SJCRH30 (cell line): ENCODE data around the gene CEBPB. TPM values are rescaled to one million over a fixed set of nuclear protein-coding genes. Genes with fewer than 3 reads are reported as not detected.

Experiments used
- DNase-seq, 2 experiments: peaks; one replicate each; pipeline ENCODE4 v3.0.0-alpha.2; 2015 to 2020
- H3K27ac ChIP-seq: fragments of 250-450 bp; sonication (Bioruptor Pico); 2 replicates; pipeline ENCODE4 v1.5.1; 2020; ENCODE audit warnings: mild to moderate bottlenecking, moderate library complexity
- H3K27me3 ChIP-seq: fragments of 250-450 bp; sonication (Bioruptor Pico); 2 replicates; pipeline ENCODE4 v1.5.1; 2020; ENCODE audit warnings: mild to moderate bottlenecking, moderate library complexity
- H3K36me3 ChIP-seq: fragments of 250-450 bp; sonication (Bioruptor Pico); 2 replicates; pipeline ENCODE4 v1.5.1; 2020; ENCODE audit warnings: mild to moderate bottlenecking, moderate library complexity
- H3K4me1 ChIP-seq: fragments of 250-450 bp; sonication (Bioruptor Pico); 2 replicates; pipeline ENCODE4 v1.5.1; 2020; ENCODE audit warnings: mild to moderate bottlenecking, moderate library complexity
- H3K4me3 ChIP-seq: fragments of 250-450 bp; sonication (Bioruptor Pico); 2 replicates; pipeline ENCODE4 v1.5.1; 2020; ENCODE audit warnings: mild to moderate bottlenecking, moderate library complexity
- H3K9me3 ChIP-seq: fragments of 250-450 bp; sonication (Bioruptor Pico); replicated peaks from 2 replicates; pipeline ENCODE4 v1.5.1; 2020; ENCODE audit warnings: mild to moderate bottlenecking, moderate library complexity
- total RNA-seq: library from RNA; depleted of rRNA; stranded (reverse); fragments of >200 nt; shearing (Covaris generic); gene quantifications from 2 replicates; pipeline ENCODE4 v1.2.3, GENCODE V29; 2014

The CEBPB gene
- total RNA-seq, 1 experiment from 2014 or later, result 9.3 TPM

- no peak overlapping the region for H3K27ac ChIP-seq
- no peaks in the 10 kb centered on the region for H3K36me3 ChIP-seq
- no peaks in the 10 kb centered on the region; the same call in 1 of the 2 replicates for H3K9me3 ChIP-seq
- H3K4me3 ChIP-seq, result no peak overlapping the region
- no peak for DNase-seq
- H3K27me3 ChIP-seq, result peaks cover 12% of the 10 kb centered on the region; the same call in 1 of the 2 replicates
- H3K4me1 ChIP-seq, result no peaks in the 10 kb centered on the region
These were observed 5.2 kb upstream of the CEBPB start for GRCh38 chr20:50185426-50185825.

- no peak overlapping the region for H3K27ac ChIP-seq
- H3K36me3 ChIP-seq, result no peaks in the 10 kb centered on the region
- no peak overlapping the region for H3K4me3 ChIP-seq
- no peaks in the 10 kb centered on the region for H3K4me1 ChIP-seq
- peak; percentile 92 to 97 for DNase-seq
- no peaks in the 10 kb centered on the region; the same call in 1 of the 2 replicates for H3K9me3 ChIP-seq
- peaks cover 12% of the 10 kb centered on the region; the same call in 1 of the 2 replicates for H3K27me3 ChIP-seq
These were observed 4.3 kb upstream of the CEBPB start for GRCh38 chr20:50186151-50186885.

GRCh38 chr20:50186987-50187402 is 3.6 kb upstream of the CEBPB start:
- Histone ChIP-seq H3K36me3 (no peaks in the 10 kb centered on the region), H3K9me3 (no peaks in the 10 kb centered on the region; the same call in 1 of the 2 replicates), H3K27ac (no peak overlapping the region)

GRCh38 chr20:50187403-50188051 is 3.1 kb upstream of the CEBPB start:
- no peak overlapping the region for H3K27ac ChIP-seq
- H3K27me3 ChIP-seq, result peaks cover 8% of the 10 kb centered on the region; the same call in 1 of the 2 replicates
- no peaks in the 10 kb centered on the region for H3K9me3 ChIP-seq
- H3K4me1 ChIP-seq, result no peaks in the 10 kb centered on the region
- no peak for DNase-seq
- no peak overlapping the region for H3K4me3 ChIP-seq
- H3K36me3 ChIP-seq, result no peaks in the 10 kb centered on the region

More at GRCh38 chr20:50186987-50187402, 3.6 kb upstream of the CEBPB start:
- no peaks in the 10 kb centered on the region for H3K4me1 ChIP-seq
- no peak for DNase-seq
- H3K27me3 ChIP-seq, result peaks cover 12% of the 10 kb centered on the region; the same call in 1 of the 2 replicates
- H3K4me3 ChIP-seq, result no peak overlapping the region

- H3K36me3 ChIP-seq, result no peaks in the 10 kb centered on the region
- H3K4me3 ChIP-seq, result no peak overlapping the region
- H3K4me1 ChIP-seq, result peaks cover 5% of the 10 kb centered on the region; the same call in 1 of the 2 replicates
- 0 out of 2 replicates have a peak, but pooled peaks cover 4% of the 10 kb centered on the region for H3K27me3 ChIP-seq
- no peak overlapping the region for H3K27ac ChIP-seq
- H3K9me3 ChIP-seq, result no peaks in the 10 kb centered on the region
- no peak for DNase-seq
These were observed 2.3 kb upstream of the CEBPB start for GRCh38 chr20:50188287-50188688.

GRCh38 chr20:50188879-50189680 is 1.6 kb upstream of the CEBPB start:
- H3K27me3 ChIP-seq, result 0 out of 2 replicates have a peak, but pooled peaks cover 4% of the 10 kb centered on the region
- no peaks in the 10 kb centered on the region for H3K9me3 ChIP-seq
- H3K4me3 ChIP-seq, result no peak overlapping the region
- H3K27ac ChIP-seq, result no peak overlapping the region
- no peak for DNase-seq
- H3K4me1 ChIP-seq, result peaks cover 5% of the 10 kb centered on the region; the same call in 1 of the 2 replicates
- H3K36me3 ChIP-seq, result no peaks in the 10 kb centered on the region

- peaks cover 5% of the 10 kb centered on the region; the same call in 1 of the 2 replicates for H3K4me1 ChIP-seq
- no peaks in the 10 kb centered on the region for H3K9me3 ChIP-seq
- H3K27me3 ChIP-seq, result 0 out of 2 replicates have a peak, but pooled peaks cover 2% of the 10 kb centered on the region
- peak in 1 of 2 experiments; percentile 43 for DNase-seq
- no peaks in the 10 kb centered on the region for H3K36me3 ChIP-seq
- H3K27ac ChIP-seq, result no peak overlapping the region
- peak overlapping the region; percentile 66 for H3K4me3 ChIP-seq
These were observed 864 bp upstream of the CEBPB start for GRCh38 chr20:50189681-50190250.

- Histone ChIP-seq H3K36me3 (no peaks in the 10 kb centered on the region), H3K4me3 (peak overlapping the region; percentile 66), H3K27ac (no peak overlapping the region), H3K9me3 (no peaks in the 10 kb centered on the region), H3K27me3 (no peaks in the 10 kb centered on the region), H3K4me1 (peaks cover 5% of the 10 kb centered on the region; the same call in 1 of the 2 replicates)
- DNase-seq, result peak; percentile 59 to 83
These were observed 474 bp downstream of the CEBPB start for GRCh38 chr20:50191065-50191543.

- peak overlapping the region; percentile 56 for H3K27ac ChIP-seq
- H3K4me1 ChIP-seq, result peaks cover 5% of the 10 kb centered on the region; the same call in 1 of the 2 replicates
- no peaks in the 10 kb centered on the region for H3K27me3 ChIP-seq
- H3K4me3 ChIP-seq, result peak overlapping the region; percentile 66
- H3K9me3 ChIP-seq, result no peaks in the 10 kb centered on the region
- peak; percentile 94 to 95 for DNase-seq
- no peaks in the 10 kb centered on the region for H3K36me3 ChIP-seq
These were observed 1.1 kb downstream of the CEBPB start for GRCh38 chr20:50191544-50192363.

GRCh38 chr20:50192364-50193198 is 2.0 kb downstream of the CEBPB start:
- H3K4me1 ChIP-seq, result peaks cover 5% of the 10 kb centered on the region; the same call in 1 of the 2 replicates
- no peaks in the 10 kb centered on the region for H3K36me3 ChIP-seq
- no peaks in the 10 kb centered on the region for H3K9me3 ChIP-seq
- DNase-seq, result peak; percentile 89 to 92
- H3K27me3 ChIP-seq, result no peaks in the 10 kb centered on the region
- peak overlapping the region; percentile 56 for H3K27ac ChIP-seq
- peak overlapping the region; percentile 66 for H3K4me3 ChIP-seq

GRCh38 chr20:50193199-50193835 is 2.7 kb downstream of the CEBPB start:
- Histone ChIP-seq H3K9me3 (no peaks in the 10 kb centered on the region), H3K4me1 (peaks cover 5% of the 10 kb centered on the region; the same call in 1 of the 2 replicates), H3K4me3 (peak overlapping the region; percentile 66), H3K36me3 (no peaks in the 10 kb centered on the region), H3K27me3 (no peaks in the 10 kb centered on the region), H3K27ac (peak overlapping the region; percentile 56; the same call in 1 of the 2 replicates)
- no peak for DNase-seq

GRCh38 chr20:50193836-50194421 is 3.3 kb downstream of the CEBPB start:
- Histone ChIP-seq H3K36me3 (no peaks in the 10 kb centered on the region), H3K4me1 (peaks cover 5% of the 10 kb centered on the region; the same call in 1 of the 2 replicates), H3K27me3 (no peaks in the 10 kb centered on the region), H3K4me3 (no peak overlapping the region), H3K9me3 (no peaks in the 10 kb centered on the region), H3K27ac (no peak overlapping the region)
- no peak for DNase-seq
